ENCODE results near the gene TAF6L. TPM values are rescaled to one million over a fixed set of nuclear protein-coding genes. Genes with fewer than 3 reads are reported as not detected.

The TAF6L gene
- total and polyA plus RNA-seq, 9 of the 15 experiments (the other 6 are each of a cell fraction or from before 2014, with no cell fraction given): 0.04 to 45.5 (median 20.8) TPM

- TF ChIP-seq CSDE1 (IDR thresholded peaks at IDR 0.05) (no peak), CBX3 (IDR thresholded peaks at IDR 0.05; ENCODE audit: borderline replicate concordance in 1 of 2, low read length in 2 of 2) (no peak), HDAC6 (IDR thresholded peaks at IDR 0.05; ENCODE audit: low read depth, low read length) (no peak), TBP (optimal IDR thresholded peaks at IDR 0.05; ENCODE audit: low read depth, low read length) (peak; percentile 43), VEZF1 (CRISPR knock-in tag; IDR thresholded peaks at IDR 0.05) (peak; percentile 100), CHD7 (IDR thresholded peaks at IDR 0.05; ENCODE audit: low read depth, low read length) (no peak), HDAC1 (IDR thresholded peaks at IDR 0.05) (peak in 1 of 2 experiments; percentile 91; a peak in 2 of 4 replicates), ATF7 (IDR thresholded peaks at IDR 0.05) (peak; percentile 53; the same call in 1 of the 2 replicates), ZNF140 (CRISPR knock-in tag; IDR thresholded peaks at IDR 0.05) (no peak), ZNF740 (CRISPR knock-in tag; IDR thresholded peaks at IDR 0.05) (peak; percentile 95), ZNF740 (tag; IDR thresholded peaks at IDR 0.05) (peak in 1 of 2 experiments; percentile 87; a peak in 2 of 4 replicates), GABPA (tag; conservative IDR thresholded peaks at IDR 0.05; ENCODE audit: low read depth) (peak; percentile 61; the same call in 1 of the 2 replicates)
Observed at GRCh38 chr11:62771144-62772021, at the start of gene TAF6L (continued).
